Fibroblast of pulmonary artery (primary cell): ENCODE measurements around the gene ANK3.
A peak's percentile ranks its signal among the peaks of the same experiment; 100 is the strongest.

Experiments used
- DNase-seq: peaks from one replicate; pipeline ENCODE4 v3.0.0-alpha.2; 2010; ENCODE audit warnings: low read depth
- H3K4me3 ChIP-seq: replicated peaks from 2 replicates; pipeline ENCODE4 v1.5.1; 2011; ENCODE audit warnings: low read depth, mild to moderate bottlenecking, control low read depth, low read length, moderate library complexity
- TF ChIP-seq, protein P1 (sequence below): IDR thresholded peaks from 2 replicates; pipeline ENCODE4 v1.5.1; 2011; ENCODE audit warnings: mild to moderate bottlenecking, control low read depth, low read length, inconsistent platforms; ENCODE audit errors: missing control alignments

The ANK3 gene

DNA sequence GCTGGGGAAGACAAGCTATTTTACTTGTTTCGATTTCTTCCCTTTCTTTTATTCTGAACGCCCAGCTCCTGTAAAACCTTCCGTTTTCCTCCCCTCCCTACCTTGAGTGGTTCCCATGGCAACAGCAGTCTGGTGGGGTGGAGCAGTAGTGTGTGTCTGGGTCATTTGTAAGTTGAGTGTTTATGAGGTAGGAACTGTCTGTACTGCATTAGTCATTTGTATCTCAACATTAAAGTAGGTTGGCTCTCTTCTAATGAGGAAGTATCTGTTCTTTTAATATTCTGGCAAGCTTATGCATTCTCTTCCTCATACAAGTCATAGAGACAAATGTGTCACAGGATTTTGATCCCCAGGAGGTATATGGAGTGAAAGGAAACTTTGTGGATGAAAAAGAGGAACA lies 398.0 kb downstream of the ANK3 start:
- no peak overlapping the region for H3K4me3 ChIP-seq
- TF ChIP-seq, protein P1, sequence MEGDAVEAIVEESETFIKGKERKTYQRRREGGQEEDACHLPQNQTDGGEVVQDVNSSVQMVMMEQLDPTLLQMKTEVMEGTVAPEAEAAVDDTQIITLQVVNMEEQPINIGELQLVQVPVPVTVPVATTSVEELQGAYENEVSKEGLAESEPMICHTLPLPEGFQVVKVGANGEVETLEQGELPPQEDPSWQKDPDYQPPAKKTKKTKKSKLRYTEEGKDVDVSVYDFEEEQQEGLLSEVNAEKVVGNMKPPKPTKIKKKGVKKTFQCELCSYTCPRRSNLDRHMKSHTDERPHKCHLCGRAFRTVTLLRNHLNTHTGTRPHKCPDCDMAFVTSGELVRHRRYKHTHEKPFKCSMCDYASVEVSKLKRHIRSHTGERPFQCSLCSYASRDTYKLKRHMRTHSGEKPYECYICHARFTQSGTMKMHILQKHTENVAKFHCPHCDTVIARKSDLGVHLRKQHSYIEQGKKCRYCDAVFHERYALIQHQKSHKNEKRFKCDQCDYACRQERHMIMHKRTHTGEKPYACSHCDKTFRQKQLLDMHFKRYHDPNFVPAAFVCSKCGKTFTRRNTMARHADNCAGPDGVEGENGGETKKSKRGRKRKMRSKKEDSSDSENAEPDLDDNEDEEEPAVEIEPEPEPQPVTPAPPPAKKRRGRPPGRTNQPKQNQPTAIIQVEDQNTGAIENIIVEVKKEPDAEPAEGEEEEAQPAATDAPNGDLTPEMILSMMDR: no peak
- peak; percentile 52 for DNase-seq

- no peak for DNase-seq
- no peak overlapping the region for H3K4me3 ChIP-seq
- TF ChIP-seq, protein P1: no peak
Measured at GRCh38 chr10:59991117-59991516, 398.6 kb downstream of the ANK3 start.

GRCh38 chr10:59985639-59986038 lies 404.0 kb downstream of the ANK3 start:
- no peak overlapping the region for H3K4me3 ChIP-seq
- TF ChIP-seq, protein P1: no peak
- DNase-seq: no peak

DNA sequence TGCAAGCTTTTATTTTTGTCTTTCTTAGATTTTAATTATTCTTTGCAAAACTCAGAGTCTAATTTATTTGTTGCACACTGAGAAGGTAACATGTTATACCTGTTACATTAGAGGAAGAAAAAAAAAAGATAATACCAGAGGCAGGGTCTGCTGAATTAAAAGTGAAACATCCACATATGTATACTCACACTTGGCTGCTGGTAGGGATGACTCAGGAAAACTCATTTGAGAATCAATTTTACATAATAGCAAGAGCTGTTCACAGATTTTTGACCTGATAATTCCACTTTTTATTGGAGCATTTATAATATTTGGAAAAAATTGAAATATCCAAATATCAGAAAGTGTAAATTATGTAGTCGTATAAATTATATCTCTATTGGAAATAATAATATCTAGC lies 405.3 kb downstream of the ANK3 start:
- no peak overlapping the region for H3K4me3 ChIP-seq
- TF ChIP-seq, protein P1: no peak
- DNase-seq: no peak

DNA sequence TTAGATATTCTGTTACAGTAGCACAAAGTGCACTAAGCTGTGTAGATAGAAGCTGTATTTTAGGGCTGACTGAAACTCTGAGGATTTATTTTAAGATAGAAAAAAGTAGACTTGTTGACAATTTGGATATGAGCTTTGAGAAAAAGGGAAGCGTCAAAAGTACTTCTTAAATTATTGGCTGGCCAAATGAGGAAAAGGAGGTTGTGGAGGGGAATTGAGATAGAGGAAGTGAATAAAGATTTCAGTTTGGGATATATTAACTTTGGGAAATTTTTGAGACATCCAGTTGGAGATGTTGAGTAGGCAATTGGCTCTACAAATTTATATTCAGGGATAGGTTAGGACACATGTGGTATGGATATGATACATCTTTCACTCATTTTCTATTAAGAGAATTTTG lies 409.3 kb downstream of the ANK3 start:
- H3K4me3 ChIP-seq: no peak overlapping the region
- DNase-seq: no peak
- TF ChIP-seq, protein P1: no peak

- TF ChIP-seq, protein P1: no peak
- no peak overlapping the region for H3K4me3 ChIP-seq
- DNase-seq: no peak
Measured at GRCh38 chr10:59977486-59977885, 412.2 kb downstream of the ANK3 start.

DNA sequence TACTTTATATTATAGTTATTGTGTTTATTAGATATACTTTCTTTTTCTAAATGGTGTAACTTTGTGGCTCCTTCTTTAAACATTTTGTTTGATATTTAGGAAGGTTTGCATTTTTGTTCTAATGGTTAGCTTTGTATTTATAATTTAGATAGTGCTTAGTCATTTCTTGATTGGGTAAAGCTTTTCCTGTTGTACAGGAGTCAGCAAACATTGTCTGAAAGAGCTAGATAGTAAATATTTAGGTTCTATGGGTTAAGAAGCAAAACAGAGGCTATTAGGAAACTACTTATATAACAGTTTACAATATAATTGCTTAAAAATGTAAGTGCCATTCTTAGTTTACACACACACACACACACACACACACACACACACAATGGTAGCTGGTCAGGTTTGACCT lies 412.8 kb downstream of the ANK3 start:
- no peak overlapping the region for H3K4me3 ChIP-seq
- TF ChIP-seq, protein P1: no peak
- DNase-seq: no peak
